Measurements from ENCODE around the gene FRMPD4.

The FRMPD4 gene

GRCh38 chrX:12595720-12596119 lies 457.4 kb downstream of the FRMPD4 start:
- no peak overlapping the region for H3K4me3 ChIP-seq (replicated peaks; ENCODE audit: low read depth, low read length)
- no peaks in the 10 kb centered on the region for H3K36me3 ChIP-seq (ENCODE audit: control insufficient read depth, insufficient read depth, low read length)
- no peak for DNase-seq (ENCODE audit: extremely low read depth, insufficient read length)
- no peaks in the 10 kb centered on the region; the same call in none of the 2 replicates for H3K27me3 ChIP-seq (replicated peaks; ENCODE audit: control insufficient read depth, insufficient read depth, low read length)
- TF ChIP-seq, protein P1, sequence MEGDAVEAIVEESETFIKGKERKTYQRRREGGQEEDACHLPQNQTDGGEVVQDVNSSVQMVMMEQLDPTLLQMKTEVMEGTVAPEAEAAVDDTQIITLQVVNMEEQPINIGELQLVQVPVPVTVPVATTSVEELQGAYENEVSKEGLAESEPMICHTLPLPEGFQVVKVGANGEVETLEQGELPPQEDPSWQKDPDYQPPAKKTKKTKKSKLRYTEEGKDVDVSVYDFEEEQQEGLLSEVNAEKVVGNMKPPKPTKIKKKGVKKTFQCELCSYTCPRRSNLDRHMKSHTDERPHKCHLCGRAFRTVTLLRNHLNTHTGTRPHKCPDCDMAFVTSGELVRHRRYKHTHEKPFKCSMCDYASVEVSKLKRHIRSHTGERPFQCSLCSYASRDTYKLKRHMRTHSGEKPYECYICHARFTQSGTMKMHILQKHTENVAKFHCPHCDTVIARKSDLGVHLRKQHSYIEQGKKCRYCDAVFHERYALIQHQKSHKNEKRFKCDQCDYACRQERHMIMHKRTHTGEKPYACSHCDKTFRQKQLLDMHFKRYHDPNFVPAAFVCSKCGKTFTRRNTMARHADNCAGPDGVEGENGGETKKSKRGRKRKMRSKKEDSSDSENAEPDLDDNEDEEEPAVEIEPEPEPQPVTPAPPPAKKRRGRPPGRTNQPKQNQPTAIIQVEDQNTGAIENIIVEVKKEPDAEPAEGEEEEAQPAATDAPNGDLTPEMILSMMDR (IDR thresholded peaks at IDR 0.05; ENCODE audit: insufficient read depth, low read length, poor library complexity, severe bottlenecking), result no peak

DNA sequence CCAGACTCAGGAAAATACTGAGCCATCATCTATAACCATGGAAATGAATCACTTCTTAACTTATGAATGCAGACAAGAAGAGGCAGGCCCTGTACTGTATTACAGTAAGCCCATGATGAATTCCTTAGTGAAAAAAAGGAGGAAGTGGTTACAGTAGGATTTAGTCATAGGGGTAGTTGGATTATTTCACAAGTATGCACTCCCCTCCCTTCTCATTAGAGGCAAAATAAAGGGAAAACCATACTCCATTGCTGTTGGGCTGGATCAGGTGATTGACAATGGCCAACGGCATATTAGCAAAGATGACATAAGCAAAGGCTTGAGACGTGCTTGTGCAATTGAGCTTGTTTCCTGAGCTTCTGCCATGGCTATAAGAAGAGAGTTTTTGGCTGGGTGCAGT lies 471.8 kb downstream of the FRMPD4 start:
- Histone ChIP-seq H3K27me3 (replicated peaks; ENCODE audit: control insufficient read depth, insufficient read depth, low read length) (no peaks in the 10 kb centered on the region; the same call in 1 of the 2 replicates), H3K4me3 (replicated peaks; ENCODE audit: low read depth, low read length) (no peak overlapping the region), H3K36me3 (ENCODE audit: control insufficient read depth, insufficient read depth, low read length) (no peaks in the 10 kb centered on the region)
- TF ChIP-seq, protein P1 (IDR thresholded peaks at IDR 0.05; ENCODE audit: insufficient read depth, low read length, poor library complexity, severe bottlenecking), result no peak
- no peak for DNase-seq (ENCODE audit: extremely low read depth, insufficient read length)

DNA sequence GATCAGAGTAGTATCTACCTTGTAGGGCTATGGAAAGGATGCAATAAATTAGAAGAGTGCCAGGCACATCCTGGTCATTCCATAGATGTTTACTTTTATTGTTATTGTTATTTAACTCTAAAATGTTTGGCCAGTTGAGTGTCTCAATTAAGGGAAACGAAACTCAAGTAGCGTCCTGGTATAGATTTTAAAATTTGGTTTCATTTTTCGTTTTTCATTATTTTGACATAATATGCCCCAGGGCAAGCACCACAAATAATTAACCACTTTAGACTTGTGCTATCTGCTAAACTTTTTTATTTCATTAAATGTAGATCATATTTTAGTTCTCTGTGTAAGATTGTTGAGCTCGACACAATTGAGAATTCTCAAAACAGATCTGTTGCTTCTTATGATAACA lies 473.2 kb downstream of the FRMPD4 start:
- H3K4me3 ChIP-seq (replicated peaks; ENCODE audit: low read depth, low read length), result no peak overlapping the region
- H3K27me3 ChIP-seq (replicated peaks; ENCODE audit: control insufficient read depth, insufficient read depth, low read length), result no peaks in the 10 kb centered on the region
- no peaks in the 10 kb centered on the region for H3K36me3 ChIP-seq (ENCODE audit: control insufficient read depth, insufficient read depth, low read length)
- TF ChIP-seq, protein P1 (IDR thresholded peaks at IDR 0.05; ENCODE audit: insufficient read depth, low read length, poor library complexity, severe bottlenecking), result no peak
- peak; percentile 3 for DNase-seq (ENCODE audit: extremely low read depth, insufficient read length)

GRCh38 chrX:12614266-12614665 lies 476.0 kb downstream of the FRMPD4 start:
- H3K36me3 ChIP-seq (ENCODE audit: control insufficient read depth, insufficient read depth, low read length), result no peaks in the 10 kb centered on the region
- no peak overlapping the region for H3K4me3 ChIP-seq (replicated peaks; ENCODE audit: low read depth, low read length)
- TF ChIP-seq, protein P1 (IDR thresholded peaks at IDR 0.05; ENCODE audit: insufficient read depth, low read length, poor library complexity, severe bottlenecking), result no peak

DNA sequence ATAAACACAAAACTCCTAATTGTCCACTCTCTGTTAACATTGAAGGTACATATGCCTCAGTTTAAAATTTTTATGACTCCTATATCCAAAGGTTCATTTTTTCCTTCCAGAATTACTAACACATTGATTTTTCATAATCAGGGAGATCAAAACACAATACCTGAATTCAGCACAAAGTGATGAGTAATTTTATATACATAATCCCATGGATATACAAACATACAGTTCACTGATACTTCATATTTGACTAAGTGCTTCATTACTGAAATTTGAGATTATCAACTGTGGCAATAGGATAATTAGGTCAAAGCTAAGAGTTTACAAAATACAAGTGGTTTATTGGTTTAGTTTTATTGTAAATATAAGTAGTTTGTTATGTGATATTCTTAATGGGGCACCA lies 476.8 kb downstream of the FRMPD4 start:
- TF ChIP-seq, protein P1 (IDR thresholded peaks at IDR 0.05; ENCODE audit: insufficient read depth, low read length, poor library complexity, severe bottlenecking), result no peak
- DNase-seq (ENCODE audit: extremely low read depth, insufficient read length), result no peak

More at GRCh38 chrX:12614266-12614665, 476.0 kb downstream of the FRMPD4 start:
- DNase-seq (ENCODE audit: extremely low read depth, insufficient read length), result no peak
- no peaks in the 10 kb centered on the region for H3K27me3 ChIP-seq (replicated peaks; ENCODE audit: control insufficient read depth, insufficient read depth, low read length)

DNA sequence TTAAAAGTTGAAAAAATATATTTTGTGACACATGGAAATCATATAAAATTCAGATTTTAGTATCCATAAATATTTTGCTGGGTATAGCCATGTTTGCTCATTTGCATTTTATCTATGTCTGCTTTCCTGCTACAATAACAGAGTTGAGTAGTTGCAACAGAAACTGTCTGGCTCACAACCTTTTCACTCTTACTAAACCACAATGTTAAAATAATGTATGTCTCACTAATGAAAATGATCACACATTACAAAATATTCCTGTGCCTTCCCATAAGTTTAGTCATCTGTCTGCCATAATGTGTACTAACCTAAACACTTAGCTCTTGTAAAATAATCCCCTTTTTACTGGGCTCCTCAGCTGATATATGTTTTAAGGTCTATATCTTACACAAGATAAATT lies 479.0 kb downstream of the FRMPD4 start:
- H3K4me3 ChIP-seq (replicated peaks; ENCODE audit: low read depth, low read length), result no peak overlapping the region
- H3K36me3 ChIP-seq (ENCODE audit: control insufficient read depth, insufficient read depth, low read length), result no peaks in the 10 kb centered on the region
- TF ChIP-seq, protein P1 (IDR thresholded peaks at IDR 0.05; ENCODE audit: insufficient read depth, low read length, poor library complexity, severe bottlenecking), result no peak

More for the DNA sequence above, 476.8 kb downstream of the FRMPD4 start:
- Histone ChIP-seq H3K27me3 (replicated peaks; ENCODE audit: control insufficient read depth, insufficient read depth, low read length) (no peaks in the 10 kb centered on the region), H3K36me3 (ENCODE audit: control insufficient read depth, insufficient read depth, low read length) (no peaks in the 10 kb centered on the region), H3K4me3 (replicated peaks; ENCODE audit: low read depth, low read length) (no peak overlapping the region)

More for the DNA sequence above, 479.0 kb downstream of the FRMPD4 start:
- no peak for DNase-seq (ENCODE audit: extremely low read depth, insufficient read length)
- no peaks in the 10 kb centered on the region for H3K27me3 ChIP-seq (replicated peaks; ENCODE audit: control insufficient read depth, insufficient read depth, low read length)

All from GM06990 (cell line).